Upper lobe of left lung (tissue), 4 donors: ENCODE measurements around the gene LMOD3.

Experiments used
- CTCF ChIP-seq, 6 experiments: fragments of 450-650 bp in 4 of 6; fragments of 200-600 bp in 2 of 6; sonication (generic) in 2 of 6; IDR thresholded peaks; one replicate each; pipeline ENCODE4 v1.5.1; 2016 to 2019; ENCODE audit warnings: antibody characterized with exemption in 6 of 6
- EP300 ChIP-seq, 4 donors: sonication (generic); formaldehyde crosslinking; IDR thresholded peaks; one replicate each; pipeline ENCODE4 v1.5.1; 2017; ENCODE audit warnings: antibody characterized with exemption in 4 of 4, control low read depth in 2 of 4
- POLR2A ChIP-seq, 4 donors: fragments of 450-650 bp; IDR thresholded peaks; one replicate each; pipeline ENCODE4 v1.5.1; 2016 to 2017; ENCODE audit warnings: antibody characterized with exemption in 4 of 4, mild to moderate bottlenecking in 2 of 4
- POLR2AphosphoS5 ChIP-seq, 2 donors: sonication (generic); formaldehyde crosslinking; IDR thresholded peaks; one replicate each; pipeline ENCODE4 v1.5.1; 2017; ENCODE audit warnings: antibody characterized with exemption in 2 of 2

- TF ChIP-seq CTCF (IDR thresholded peaks at IDR 0.05) (no peak), POLR2A (IDR thresholded peaks at IDR 0.05) (no peak), POLR2AphosphoS5 (IDR thresholded peaks at IDR 0.05) (no peak), EP300 (IDR thresholded peaks at IDR 0.05) (no peak)
These were observed 41.9 kb upstream of the LMOD3 start for GRCh38 chr3:69164296-69164695.
